ENCODE results near the gene USP28.

GRCh38 chr11:113833151-113833550 is 42.2 kb downstream of the USP28 start:
- TF ChIP-seq CTCF (IDR thresholded peaks at IDR 0.05; ENCODE audit: insufficient read depth, low read length): no peak
- no peak for TF ChIP-seq GABPA (IDR thresholded peaks at IDR 0.05; ENCODE audit: low read depth)

All from HL-60 (cell line).